WTC11 (cell line): ENCODE results near the gene CLTRN. TPM values are rescaled to one million over a fixed set of nuclear protein-coding genes. Genes with fewer than 3 reads are reported as not detected.

ENCODE experiments used
- ATAC-seq: fragments of 200-7000 bp; cut with Tn5 transposase; 2 replicates; pipeline ENCODE4 v1.10.0; 2021; ENCODE audit warnings: mild to moderate bottlenecking, moderate library complexity
- CTCF ChIA-PET: fragments of 300-600 bp; sonication (Branson Sonifier 250); formaldehyde crosslinking; loops from one replicate; lab custom pipeline; 2021; ENCODE audit warnings: antibody characterized with exemption; lab: Charles Lee
- POLR2A ChIA-PET: fragments of 350-600 bp; sonication (Branson Sonifier 250); formaldehyde crosslinking; loops from one replicate; lab custom pipeline; 2021; ENCODE audit warnings: antibody characterized with exemption; lab: Charles Lee
- DNase-seq: peaks from one replicate; pipeline ENCODE4 v3.0.0; 2021; ENCODE audit warnings: low spot score
- H3K27ac Mint-ChIP-seq: 2 replicates; pipeline ENCODE4 v1.8.0; 2021; ENCODE audit warnings: mixed read lengths
- H3K27me3 Mint-ChIP-seq: 2 replicates; pipeline ENCODE4 v1.8.0; 2021; ENCODE audit warnings: low read depth, mild to moderate bottlenecking, moderate library complexity, mixed read lengths
- H3K36me3 Mint-ChIP-seq: 2 replicates; pipeline ENCODE4 v1.8.0; 2021; ENCODE audit warnings: mixed read lengths
- H3K4me1 Mint-ChIP-seq: 2 replicates; pipeline ENCODE4 v1.8.0; 2022; ENCODE audit warnings: mixed read lengths
- H3K4me3 Mint-ChIP-seq: 2 replicates; pipeline ENCODE4 v1.8.0; 2021; ENCODE audit warnings: mild to moderate bottlenecking, moderate library complexity, mixed read lengths
- H3K9me3 Mint-ChIP-seq: 2 replicates; pipeline ENCODE4 v1.8.0; 2021; ENCODE audit warnings: mixed read lengths
- CTCF ChIP-seq: fragments of 200-600 bp; IDR thresholded peaks from 2 replicates; pipeline ENCODE4 v1.8.0; 2022; ENCODE audit warnings: antibody characterized with exemption
- ELF4 ChIP-seq: sonication (generic); formaldehyde crosslinking; IDR thresholded peaks from 2 replicates; pipeline ENCODE4 v1.8.1; 2022; ENCODE audit warnings: low read depth, mild to moderate bottlenecking, moderate library complexity, missing genetic modification reagents
- ESRRA ChIP-seq: sonication (generic); formaldehyde crosslinking; IDR thresholded peaks from 2 replicates; pipeline ENCODE4 v1.8.1; 2022; ENCODE audit warnings: mild to moderate bottlenecking, missing genetic modification reagents, borderline replicate concordance
- HMGA2 ChIP-seq: fragments of 250-450 bp; sonication (Bioruptor Pico); IDR thresholded peaks from 2 replicates; pipeline ENCODE4 v1.4.0; 2021; ENCODE audit warnings: mild to moderate bottlenecking, moderate library complexity
- NFYB ChIP-seq: sonication (generic); formaldehyde crosslinking; conservative IDR thresholded peaks from 2 replicates; pipeline ENCODE4 v1.8.0; 2022; ENCODE audit warnings: low read depth, missing genetic modification reagents
- NR2C2 ChIP-seq: sonication (generic); formaldehyde crosslinking; IDR thresholded peaks from 2 replicates; pipeline ENCODE4 v1.8.0; 2022; ENCODE audit warnings: mild to moderate bottlenecking, missing genetic modification reagents
- TEAD4 ChIP-seq: sonication (generic); formaldehyde crosslinking; IDR thresholded peaks from 2 replicates; pipeline ENCODE4 v1.8.0; 2022; ENCODE audit warnings: mild to moderate bottlenecking, missing genetic modification reagents
- TP53 ChIP-seq: sonication (generic); formaldehyde crosslinking; IDR thresholded peaks from 2 replicates; pipeline ENCODE4 v1.8.1; 2023; ENCODE audit warnings: mild to moderate bottlenecking, missing genetic modification reagents
- USF2 ChIP-seq: sonication (generic); formaldehyde crosslinking; IDR thresholded peaks from 2 replicates; pipeline ENCODE4 v1.8.1; 2023; ENCODE audit warnings: mild to moderate bottlenecking, missing genetic modification reagents, moderate library complexity
- ZNF219 ChIP-seq: sonication (generic); formaldehyde crosslinking; IDR thresholded peaks from 2 replicates; pipeline ENCODE4 v1.8.0; 2023; ENCODE audit warnings: missing genetic modification reagents, mild to moderate bottlenecking, borderline replicate concordance
- ZNF232 ChIP-seq: sonication (generic); formaldehyde crosslinking; IDR thresholded peaks from 2 replicates; pipeline ENCODE4 v1.8.0; 2022; ENCODE audit warnings: mild to moderate bottlenecking, missing genetic modification reagents
- ZNF281 ChIP-seq: sonication (generic); formaldehyde crosslinking; IDR thresholded peaks from 2 replicates; pipeline ENCODE4 v1.8.0; 2023; ENCODE audit warnings: mild to moderate bottlenecking, missing genetic modification reagents
- ZNF416 ChIP-seq: fragments of 250-450 bp; sonication (Bioruptor Pico); IDR thresholded peaks from 2 replicates; pipeline ENCODE4 v1.9.0; 2021; ENCODE audit warnings: mild to moderate bottlenecking, inconsistent platforms
- total RNA-seq: library from RNA; stranded (reverse); gene quantifications from 3 replicates; pipeline ENCODE4 v1.2.3, GENCODE V29; 2021
- TF ChIP-seq, protein P1 (sequence below): sonication (generic); formaldehyde crosslinking; IDR thresholded peaks from 2 replicates; pipeline ENCODE4 v1.8.1; 2023; ENCODE audit warnings: mild to moderate bottlenecking, moderate library complexity, missing genetic modification reagents
- TF ChIP-seq, protein P2 (sequence below): fragments of 250-450 bp; sonication (Bioruptor Pico); IDR thresholded peaks from 2 replicates; pipeline ENCODE4 v1.9.0; 2021; ENCODE audit warnings: mild to moderate bottlenecking, borderline replicate concordance
- TF ChIP-seq, protein P3 (sequence below): fragments of 250-450 bp; sonication (Bioruptor Pico); IDR thresholded peaks from 2 replicates; pipeline ENCODE4 v1.8.0; 2021; ENCODE audit warnings: mild to moderate bottlenecking
- TF ChIP-seq, protein P4 (sequence below): fragments of 250-450 bp; sonication (Bioruptor Pico); conservative IDR thresholded peaks from 2 replicates; pipeline ENCODE4 v1.9.0; 2021; ENCODE audit warnings: mild to moderate bottlenecking
- TF ChIP-seq, protein P5 (sequence below): sonication (generic); formaldehyde crosslinking; IDR thresholded peaks from 2 replicates; pipeline ENCODE4 v1.8.1; 2022; ENCODE audit warnings: low read depth, missing genetic modification reagents, borderline replicate concordance

CLTRN gene
- total RNA-seq, 1 experiment from 2014 or later: 1.4 TPM

GRCh38 chrX:15678339-15678738 is 13.7 kb upstream of the CLTRN start:
- H3K36me3 Mint-ChIP-seq: no peaks in the 10 kb centered on the region
- no peaks in the 10 kb centered on the region for H3K27me3 Mint-ChIP-seq
- DNase-seq: no peak
- no peak for ATAC-seq
- H3K9me3 Mint-ChIP-seq: no peaks in the 10 kb centered on the region
- H3K4me1 Mint-ChIP-seq: peaks cover 14% of the 10 kb centered on the region
- POLR2A ChIA-PET: no interaction called here
- TF ChIP-seq, protein P1, sequence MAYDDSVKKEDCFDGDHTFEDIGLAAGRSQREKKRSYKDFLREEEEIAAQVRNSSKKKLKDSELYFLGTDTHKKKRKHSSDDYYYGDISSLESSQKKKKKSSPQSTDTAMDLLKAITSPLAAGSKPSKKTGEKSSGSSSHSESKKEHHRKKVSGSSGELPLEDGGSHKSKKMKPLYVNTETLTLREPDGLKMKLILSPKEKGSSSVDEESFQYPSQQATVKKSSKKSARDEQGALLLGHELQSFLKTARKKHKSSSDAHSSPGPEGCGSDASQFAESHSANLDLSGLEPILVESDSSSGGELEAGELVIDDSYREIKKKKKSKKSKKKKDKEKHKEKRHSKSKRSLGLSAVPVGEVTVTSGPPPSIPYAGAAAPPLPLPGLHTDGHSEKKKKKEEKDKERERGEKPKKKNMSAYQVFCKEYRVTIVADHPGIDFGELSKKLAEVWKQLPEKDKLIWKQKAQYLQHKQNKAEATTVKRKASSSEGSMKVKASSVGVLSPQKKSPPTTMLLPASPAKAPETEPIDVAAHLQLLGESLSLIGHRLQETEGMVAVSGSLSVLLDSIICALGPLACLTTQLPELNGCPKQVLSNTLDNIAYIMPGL: no peak
- TF ChIP-seq CTCF (no peak), ELF4 (CRISPR knock-in tag) (no peak), ESRRA (no peak), HMGA2 (CRISPR knock-in tag) (no peak), ZNF232 (CRISPR knock-in tag) (no peak), TP53 (CRISPR knock-in tag) (no peak), NFYB (CRISPR knock-in tag) (no peak), ZNF416 (CRISPR knock-in tag) (no peak), ZNF281 (CRISPR knock-in tag) (no peak), TEAD4 (CRISPR knock-in tag) (no peak), ZNF219 (CRISPR knock-in tag) (no peak), USF2 (no peak), NR2C2 (no peak)
- TF ChIP-seq, protein P2, sequence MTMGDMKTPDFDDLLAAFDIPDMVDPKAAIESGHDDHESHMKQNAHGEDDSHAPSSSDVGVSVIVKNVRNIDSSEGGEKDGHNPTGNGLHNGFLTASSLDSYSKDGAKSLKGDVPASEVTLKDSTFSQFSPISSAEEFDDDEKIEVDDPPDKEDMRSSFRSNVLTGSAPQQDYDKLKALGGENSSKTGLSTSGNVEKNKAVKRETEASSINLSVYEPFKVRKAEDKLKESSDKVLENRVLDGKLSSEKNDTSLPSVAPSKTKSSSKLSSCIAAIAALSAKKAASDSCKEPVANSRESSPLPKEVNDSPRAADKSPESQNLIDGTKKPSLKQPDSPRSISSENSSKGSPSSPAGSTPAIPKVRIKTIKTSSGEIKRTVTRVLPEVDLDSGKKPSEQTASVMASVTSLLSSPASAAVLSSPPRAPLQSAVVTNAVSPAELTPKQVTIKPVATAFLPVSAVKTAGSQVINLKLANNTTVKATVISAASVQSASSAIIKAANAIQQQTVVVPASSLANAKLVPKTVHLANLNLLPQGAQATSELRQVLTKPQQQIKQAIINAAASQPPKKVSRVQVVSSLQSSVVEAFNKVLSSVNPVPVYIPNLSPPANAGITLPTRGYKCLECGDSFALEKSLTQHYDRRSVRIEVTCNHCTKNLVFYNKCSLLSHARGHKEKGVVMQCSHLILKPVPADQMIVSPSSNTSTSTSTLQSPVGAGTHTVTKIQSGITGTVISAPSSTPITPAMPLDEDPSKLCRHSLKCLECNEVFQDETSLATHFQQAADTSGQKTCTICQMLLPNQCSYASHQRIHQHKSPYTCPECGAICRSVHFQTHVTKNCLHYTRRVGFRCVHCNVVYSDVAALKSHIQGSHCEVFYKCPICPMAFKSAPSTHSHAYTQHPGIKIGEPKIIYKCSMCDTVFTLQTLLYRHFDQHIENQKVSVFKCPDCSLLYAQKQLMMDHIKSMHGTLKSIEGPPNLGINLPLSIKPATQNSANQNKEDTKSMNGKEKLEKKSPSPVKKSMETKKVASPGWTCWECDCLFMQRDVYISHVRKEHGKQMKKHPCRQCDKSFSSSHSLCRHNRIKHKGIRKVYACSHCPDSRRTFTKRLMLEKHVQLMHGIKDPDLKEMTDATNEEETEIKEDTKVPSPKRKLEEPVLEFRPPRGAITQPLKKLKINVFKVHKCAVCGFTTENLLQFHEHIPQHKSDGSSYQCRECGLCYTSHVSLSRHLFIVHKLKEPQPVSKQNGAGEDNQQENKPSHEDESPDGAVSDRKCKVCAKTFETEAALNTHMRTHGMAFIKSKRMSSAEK (CRISPR knock-in tag): no peak
- TF ChIP-seq, protein P3, sequence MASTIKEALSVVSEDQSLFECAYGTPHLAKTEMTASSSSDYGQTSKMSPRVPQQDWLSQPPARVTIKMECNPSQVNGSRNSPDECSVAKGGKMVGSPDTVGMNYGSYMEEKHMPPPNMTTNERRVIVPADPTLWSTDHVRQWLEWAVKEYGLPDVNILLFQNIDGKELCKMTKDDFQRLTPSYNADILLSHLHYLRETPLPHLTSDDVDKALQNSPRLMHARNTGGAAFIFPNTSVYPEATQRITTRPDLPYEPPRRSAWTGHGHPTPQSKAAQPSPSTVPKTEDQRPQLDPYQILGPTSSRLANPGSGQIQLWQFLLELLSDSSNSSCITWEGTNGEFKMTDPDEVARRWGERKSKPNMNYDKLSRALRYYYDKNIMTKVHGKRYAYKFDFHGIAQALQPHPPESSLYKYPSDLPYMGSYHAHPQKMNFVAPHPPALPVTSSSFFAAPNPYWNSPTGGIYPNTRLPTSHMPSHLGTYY: no peak
- TF ChIP-seq, protein P4, sequence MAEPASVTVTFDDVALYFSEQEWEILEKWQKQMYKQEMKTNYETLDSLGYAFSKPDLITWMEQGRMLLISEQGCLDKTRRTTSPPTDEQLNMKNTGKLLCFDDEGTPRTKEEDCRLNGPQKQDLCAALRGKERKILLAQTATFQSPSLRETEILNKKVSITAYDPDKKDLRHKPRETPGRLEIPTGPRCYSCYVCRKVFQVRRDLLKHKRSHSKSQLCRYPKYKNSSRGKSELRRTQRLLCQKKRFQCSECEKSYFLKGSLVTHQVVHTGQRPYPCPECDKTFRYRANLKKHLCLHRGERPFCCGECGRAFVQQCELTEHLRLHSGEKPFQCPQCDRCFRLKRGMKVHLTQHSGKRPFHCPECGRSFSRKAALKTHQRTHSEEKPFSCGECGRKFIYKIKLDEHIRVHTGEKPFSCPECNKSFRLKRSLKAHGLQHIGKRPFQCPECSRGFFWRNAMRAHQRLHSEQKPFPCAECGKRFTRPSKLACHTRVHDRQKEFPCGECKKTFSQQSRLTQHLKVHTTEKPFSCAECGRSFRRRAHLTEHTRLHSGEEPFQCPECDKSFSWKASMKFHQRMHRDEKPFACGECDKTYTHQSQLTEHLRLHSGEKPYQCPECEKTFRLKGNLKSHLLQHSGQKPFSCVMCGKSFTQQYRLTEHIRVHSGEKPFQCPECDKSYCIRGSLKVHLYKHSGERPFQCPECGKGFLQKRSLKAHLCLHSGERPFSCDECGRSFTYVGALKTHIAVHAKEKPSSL (CRISPR knock-in tag): no peak
- TF ChIP-seq, protein P5, sequence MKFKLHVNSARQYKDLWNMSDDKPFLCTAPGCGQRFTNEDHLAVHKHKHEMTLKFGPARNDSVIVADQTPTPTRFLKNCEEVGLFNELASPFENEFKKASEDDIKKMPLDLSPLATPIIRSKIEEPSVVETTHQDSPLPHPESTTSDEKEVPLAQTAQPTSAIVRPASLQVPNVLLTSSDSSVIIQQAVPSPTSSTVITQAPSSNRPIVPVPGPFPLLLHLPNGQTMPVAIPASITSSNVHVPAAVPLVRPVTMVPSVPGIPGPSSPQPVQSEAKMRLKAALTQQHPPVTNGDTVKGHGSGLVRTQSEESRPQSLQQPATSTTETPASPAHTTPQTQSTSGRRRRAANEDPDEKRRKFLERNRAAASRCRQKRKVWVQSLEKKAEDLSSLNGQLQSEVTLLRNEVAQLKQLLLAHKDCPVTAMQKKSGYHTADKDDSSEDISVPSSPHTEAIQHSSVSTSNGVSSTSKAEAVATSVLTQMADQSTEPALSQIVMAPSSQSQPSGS: no peak
- H3K27ac Mint-ChIP-seq: no peak overlapping the region
- CTCF ChIA-PET: no interaction called here
- H3K4me3 Mint-ChIP-seq: no peak overlapping the region
